ENCODE results near the gene DDX51.

DNA sequence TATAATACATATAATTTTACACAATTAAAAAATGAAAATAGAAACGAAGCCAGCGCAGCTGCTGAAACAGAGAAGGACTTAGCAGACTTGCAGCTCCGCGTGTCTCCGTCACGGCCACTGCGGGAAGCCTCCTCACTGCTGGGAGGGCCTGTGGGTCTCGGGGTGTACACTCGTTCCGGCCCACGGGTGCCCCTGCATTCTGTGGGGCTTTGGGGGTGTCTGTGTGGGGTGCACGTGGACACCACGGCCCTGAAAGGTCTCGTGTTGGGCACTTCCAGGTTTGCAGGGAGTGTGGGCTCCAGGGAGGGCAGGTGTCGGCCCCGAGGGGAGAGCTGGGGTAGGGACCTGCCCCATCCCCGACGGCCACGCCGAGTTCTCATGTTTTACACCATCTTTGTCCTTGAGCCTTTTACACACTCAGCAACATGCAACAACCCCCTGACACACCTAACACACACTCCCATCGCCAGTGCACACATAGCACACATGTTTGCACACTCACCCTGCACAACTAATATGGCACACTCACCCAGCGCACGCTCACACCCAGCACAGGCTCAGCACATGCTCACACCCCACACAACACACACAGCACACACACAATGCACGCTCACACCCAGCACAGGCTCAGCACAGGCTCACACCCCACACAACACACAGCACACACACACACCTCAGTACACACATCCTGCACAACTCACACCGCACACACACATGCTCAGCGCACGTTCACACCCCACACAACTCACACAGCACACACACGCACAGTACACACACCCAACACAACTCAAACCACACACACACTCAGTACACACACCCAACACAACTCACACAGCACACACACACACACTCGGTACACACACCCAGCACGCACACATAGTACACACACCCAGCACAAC lies 36.8 kb upstream of the DDX51 start:
- TF ChIP-seq, protein P1, sequence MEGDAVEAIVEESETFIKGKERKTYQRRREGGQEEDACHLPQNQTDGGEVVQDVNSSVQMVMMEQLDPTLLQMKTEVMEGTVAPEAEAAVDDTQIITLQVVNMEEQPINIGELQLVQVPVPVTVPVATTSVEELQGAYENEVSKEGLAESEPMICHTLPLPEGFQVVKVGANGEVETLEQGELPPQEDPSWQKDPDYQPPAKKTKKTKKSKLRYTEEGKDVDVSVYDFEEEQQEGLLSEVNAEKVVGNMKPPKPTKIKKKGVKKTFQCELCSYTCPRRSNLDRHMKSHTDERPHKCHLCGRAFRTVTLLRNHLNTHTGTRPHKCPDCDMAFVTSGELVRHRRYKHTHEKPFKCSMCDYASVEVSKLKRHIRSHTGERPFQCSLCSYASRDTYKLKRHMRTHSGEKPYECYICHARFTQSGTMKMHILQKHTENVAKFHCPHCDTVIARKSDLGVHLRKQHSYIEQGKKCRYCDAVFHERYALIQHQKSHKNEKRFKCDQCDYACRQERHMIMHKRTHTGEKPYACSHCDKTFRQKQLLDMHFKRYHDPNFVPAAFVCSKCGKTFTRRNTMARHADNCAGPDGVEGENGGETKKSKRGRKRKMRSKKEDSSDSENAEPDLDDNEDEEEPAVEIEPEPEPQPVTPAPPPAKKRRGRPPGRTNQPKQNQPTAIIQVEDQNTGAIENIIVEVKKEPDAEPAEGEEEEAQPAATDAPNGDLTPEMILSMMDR (IDR thresholded peaks at IDR 0.05), result no peak
- TF ChIP-seq POLR2A (IDR thresholded peaks at IDR 0.05), result no peak
- no peak for TF ChIP-seq POLR2AphosphoS5 (IDR thresholded peaks at IDR 0.05)
- no peak for TF ChIP-seq EP300 (IDR thresholded peaks at IDR 0.05)

Data from upper lobe of left lung (tissue), 4 donors.